Brain microvascular endothelial cell (primary cell): ENCODE results near the gene MEG3.

Experiments used
- DNase-seq: peaks from one replicate; pipeline ENCODE4 v3.0.0-alpha.2; 2020
- H3K27ac ChIP-seq: fragments of 250-450 bp; sonication (Bioruptor Pico); 2 replicates; pipeline ENCODE4 v1.5.1; 2020; ENCODE audit warnings: mild to moderate bottlenecking, moderate library complexity
- H3K27me3 ChIP-seq: fragments of 250-450 bp; sonication (Bioruptor Pico); replicated peaks from 2 replicates; pipeline ENCODE4 v1.5.1; 2020; ENCODE audit warnings: mild to moderate bottlenecking
- H3K36me3 ChIP-seq: fragments of 250-450 bp; sonication (Bioruptor Pico); replicated peaks from 2 replicates; pipeline ENCODE4 v1.5.1; 2020; ENCODE audit warnings: mild to moderate bottlenecking
- H3K4me3 ChIP-seq: 2 replicates; pipeline ENCODE4 v1.5.1; 2011; ENCODE audit warnings: low read depth, mild to moderate bottlenecking, control low read depth, low read length, moderate library complexity
- in situ Hi-C: cut with HindIII; loops from 2 replicates; pipeline ENCODE4 v1.10.0; 2017; ENCODE audit warnings: low sequenced_read_pairs, low pct_ligation_motif_present
- TF ChIP-seq, protein P1 (sequence below): IDR thresholded peaks from 2 replicates; pipeline ENCODE4 v1.5.1; 2011; ENCODE audit warnings: low read depth, mild to moderate bottlenecking, moderate library complexity, low read length, control low read depth, inconsistent platforms; ENCODE audit errors: missing control alignments

Gene MEG3

DNA sequence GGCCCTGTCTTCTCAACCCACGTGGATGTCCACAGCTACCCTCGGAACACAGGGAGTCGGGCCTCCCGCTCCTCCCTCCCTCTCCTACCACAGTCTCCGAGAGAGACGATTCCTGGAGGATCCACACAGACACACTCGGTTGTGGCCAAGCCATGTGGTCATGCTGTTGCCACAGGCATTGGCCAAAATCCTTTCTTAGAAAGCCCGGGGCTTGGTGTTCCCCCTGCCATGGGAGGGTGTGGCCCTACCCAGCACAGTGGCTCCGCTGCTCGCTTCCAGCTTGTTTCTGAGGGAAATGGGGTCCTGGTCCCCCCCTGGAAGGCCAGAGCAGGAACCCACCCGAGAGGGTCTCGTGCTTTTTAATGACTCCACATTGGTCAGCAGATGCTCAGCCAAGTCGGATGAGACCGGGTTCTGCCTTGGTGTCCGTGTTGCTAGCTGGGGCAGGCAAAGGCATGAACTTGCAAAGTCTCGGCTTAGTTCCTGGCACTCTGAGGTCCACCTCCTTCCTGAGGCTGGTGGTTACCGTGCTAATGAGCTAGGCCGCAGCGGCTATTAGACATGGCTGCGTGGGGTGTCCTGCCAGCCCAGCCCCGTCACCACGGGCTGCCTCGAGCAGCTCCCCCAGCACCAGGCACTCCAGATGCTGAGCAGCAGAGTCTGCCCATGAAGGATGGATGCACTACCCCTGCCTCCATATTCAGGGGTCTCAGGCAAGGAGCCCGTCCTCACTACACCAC is 46.8 kb upstream of the MEG3 start:
- DNase-seq, result no peak
- H3K36me3 ChIP-seq, result no peaks in the 10 kb centered on the region
- no peak overlapping the region for H3K4me3 ChIP-seq
- no peak overlapping the region for H3K27ac ChIP-seq
- no peaks in the 10 kb centered on the region for H3K27me3 ChIP-seq
- in situ Hi-C loops, result no loop called here
- TF ChIP-seq, protein P1, sequence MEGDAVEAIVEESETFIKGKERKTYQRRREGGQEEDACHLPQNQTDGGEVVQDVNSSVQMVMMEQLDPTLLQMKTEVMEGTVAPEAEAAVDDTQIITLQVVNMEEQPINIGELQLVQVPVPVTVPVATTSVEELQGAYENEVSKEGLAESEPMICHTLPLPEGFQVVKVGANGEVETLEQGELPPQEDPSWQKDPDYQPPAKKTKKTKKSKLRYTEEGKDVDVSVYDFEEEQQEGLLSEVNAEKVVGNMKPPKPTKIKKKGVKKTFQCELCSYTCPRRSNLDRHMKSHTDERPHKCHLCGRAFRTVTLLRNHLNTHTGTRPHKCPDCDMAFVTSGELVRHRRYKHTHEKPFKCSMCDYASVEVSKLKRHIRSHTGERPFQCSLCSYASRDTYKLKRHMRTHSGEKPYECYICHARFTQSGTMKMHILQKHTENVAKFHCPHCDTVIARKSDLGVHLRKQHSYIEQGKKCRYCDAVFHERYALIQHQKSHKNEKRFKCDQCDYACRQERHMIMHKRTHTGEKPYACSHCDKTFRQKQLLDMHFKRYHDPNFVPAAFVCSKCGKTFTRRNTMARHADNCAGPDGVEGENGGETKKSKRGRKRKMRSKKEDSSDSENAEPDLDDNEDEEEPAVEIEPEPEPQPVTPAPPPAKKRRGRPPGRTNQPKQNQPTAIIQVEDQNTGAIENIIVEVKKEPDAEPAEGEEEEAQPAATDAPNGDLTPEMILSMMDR, result no peak

GRCh38 chr14:100779691-100780080 is 46.2 kb upstream of the MEG3 start:
- H3K36me3 ChIP-seq, result no peaks in the 10 kb centered on the region

DNA sequence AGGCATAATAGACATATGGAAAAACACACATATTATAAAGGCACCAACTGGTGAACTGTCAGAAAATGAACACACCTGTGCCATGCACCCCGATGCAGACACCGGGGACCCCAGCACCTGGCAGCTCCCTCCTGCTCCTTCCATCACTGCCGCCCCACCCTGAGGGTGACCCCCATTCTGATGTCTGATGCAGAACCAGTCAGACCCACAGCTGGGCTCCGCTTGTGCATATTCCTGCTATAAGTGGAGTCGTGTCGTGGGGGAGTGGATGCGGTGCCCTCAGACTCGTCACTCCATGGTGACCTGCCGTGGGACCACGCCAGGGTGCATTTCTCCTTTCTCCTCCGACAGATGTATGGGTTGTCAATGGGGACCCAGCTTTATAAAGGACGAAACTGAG is 45.7 kb upstream of the MEG3 start:
- Histone ChIP-seq H3K27ac (no peak overlapping the region), H3K36me3 (no peaks in the 10 kb centered on the region)
- TF ChIP-seq, protein P1, result no peak

More at GRCh38 chr14:100779691-100780080, 46.2 kb upstream of the MEG3 start:
- Histone ChIP-seq H3K27ac (no peak overlapping the region), H3K27me3 (no peaks in the 10 kb centered on the region), H3K4me3 (no peak overlapping the region)
- TF ChIP-seq, protein P1, result no peak
- DNase-seq, result no peak
- in situ Hi-C loops, result no loop called here

DNA sequence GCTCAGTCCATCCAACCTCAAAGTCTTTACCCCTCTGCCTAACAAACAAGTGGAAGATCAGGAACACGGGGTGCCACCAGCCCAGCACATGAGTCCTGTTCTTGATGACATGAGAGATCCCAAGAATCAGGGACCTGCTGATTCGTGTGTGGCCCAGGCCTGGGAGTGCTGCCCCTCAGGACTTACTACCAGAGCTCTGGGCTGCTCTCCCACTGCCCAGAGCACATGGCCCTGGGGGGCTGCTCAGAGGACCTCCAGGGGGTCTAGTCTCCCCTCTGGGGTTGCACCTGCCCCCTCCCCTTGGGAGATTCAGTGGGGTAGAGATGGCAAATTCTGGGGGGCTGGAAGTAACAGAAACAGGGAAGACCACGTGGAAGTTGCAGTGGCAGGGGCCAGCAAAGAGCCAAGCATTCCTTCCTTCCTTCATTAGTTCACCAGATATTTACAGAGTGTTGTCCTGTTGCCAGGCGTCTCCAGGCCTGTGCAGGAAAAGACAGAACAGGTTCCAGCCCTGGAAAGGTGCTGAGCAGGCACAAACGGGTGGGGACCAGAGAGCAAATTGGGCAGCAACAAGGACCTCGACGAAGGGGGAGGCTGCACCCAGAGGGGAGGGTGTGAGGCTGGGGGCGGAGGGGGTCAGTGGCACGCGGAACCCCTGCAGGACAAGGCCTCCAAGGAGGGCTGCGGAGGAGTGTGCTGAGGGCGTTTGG is 45.1 kb upstream of the MEG3 start:
- TF ChIP-seq, protein P1, result no peak
- Histone ChIP-seq H3K4me3 (no peak overlapping the region), H3K27ac (no peak overlapping the region), H3K36me3 (no peaks in the 10 kb centered on the region), H3K27me3 (no peaks in the 10 kb centered on the region)
- in situ Hi-C loops, result no loop called here
- no peak for DNase-seq

More for the DNA sequence above, 45.7 kb upstream of the MEG3 start:
- no peak for DNase-seq
- Histone ChIP-seq H3K27me3 (no peaks in the 10 kb centered on the region), H3K4me3 (no peak overlapping the region)
- in situ Hi-C loops, result no loop called here

DNA sequence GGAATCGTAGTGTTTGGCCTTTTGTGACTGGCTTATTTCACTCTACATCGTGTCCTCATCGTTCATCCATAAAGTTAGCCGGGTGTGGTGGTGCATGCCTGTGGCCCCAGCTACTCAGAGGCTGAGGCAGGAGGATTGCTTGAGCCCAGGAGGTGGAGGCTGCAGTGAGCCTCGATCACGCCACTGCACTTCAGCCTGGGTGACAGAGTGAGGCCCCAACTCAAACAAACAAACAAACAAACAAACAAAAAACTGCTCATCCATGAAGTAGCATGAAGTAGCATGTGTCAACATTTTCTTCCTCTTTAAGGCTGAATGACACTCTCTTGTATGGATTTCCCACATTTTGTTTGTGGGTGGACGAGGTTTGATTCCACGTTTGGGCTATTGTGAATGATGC is 44.0 kb upstream of the MEG3 start:
- in situ Hi-C loops, result no loop called here
- Histone ChIP-seq H3K4me3 (no peak overlapping the region), H3K27ac (no peak overlapping the region), H3K36me3 (no peaks in the 10 kb centered on the region), H3K27me3 (no peaks in the 10 kb centered on the region)
- DNase-seq, result no peak
- TF ChIP-seq, protein P1, result no peak
